NCI-H748 treated with DMSO at 0.1 percent for 48 hours (cell line): ENCODE data around the gene NOL4L.

Source experiments
- DNase-seq: peaks from one replicate; lab custom pipeline; 2025; lab: John Stamatoyannopoulos, UW

Gene NOL4L

DNA sequence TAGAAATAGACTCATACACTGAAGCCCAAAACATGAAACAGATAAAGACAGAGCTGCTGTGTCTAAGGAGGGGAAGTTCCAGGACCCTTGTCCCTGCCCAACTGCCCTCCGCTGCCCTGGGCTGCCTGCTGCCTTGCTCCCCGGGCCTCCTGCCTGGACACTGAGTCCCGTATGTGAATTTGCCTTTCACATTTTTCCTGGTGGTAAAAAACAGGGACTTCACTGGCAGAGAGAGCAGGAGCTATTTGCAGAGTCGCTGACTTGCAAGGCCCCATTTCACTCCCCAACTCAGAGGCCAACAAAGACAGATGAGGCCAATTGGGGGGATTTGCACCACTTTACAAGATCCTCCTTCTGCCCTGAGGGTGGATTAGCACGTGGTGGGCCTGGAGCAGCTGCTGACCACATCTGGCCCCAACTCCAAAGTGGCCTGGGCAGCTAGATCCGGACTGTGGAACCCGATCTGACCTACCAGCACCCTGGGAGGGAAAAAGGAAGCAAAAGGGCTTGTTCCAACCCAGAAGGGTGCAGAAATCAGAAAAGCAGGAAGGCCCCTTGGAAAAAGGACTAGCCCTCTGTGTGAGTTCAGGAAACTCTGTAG lies 61.4 kb downstream of the NOL4L start:
- no peak for DNase-seq

DNA sequence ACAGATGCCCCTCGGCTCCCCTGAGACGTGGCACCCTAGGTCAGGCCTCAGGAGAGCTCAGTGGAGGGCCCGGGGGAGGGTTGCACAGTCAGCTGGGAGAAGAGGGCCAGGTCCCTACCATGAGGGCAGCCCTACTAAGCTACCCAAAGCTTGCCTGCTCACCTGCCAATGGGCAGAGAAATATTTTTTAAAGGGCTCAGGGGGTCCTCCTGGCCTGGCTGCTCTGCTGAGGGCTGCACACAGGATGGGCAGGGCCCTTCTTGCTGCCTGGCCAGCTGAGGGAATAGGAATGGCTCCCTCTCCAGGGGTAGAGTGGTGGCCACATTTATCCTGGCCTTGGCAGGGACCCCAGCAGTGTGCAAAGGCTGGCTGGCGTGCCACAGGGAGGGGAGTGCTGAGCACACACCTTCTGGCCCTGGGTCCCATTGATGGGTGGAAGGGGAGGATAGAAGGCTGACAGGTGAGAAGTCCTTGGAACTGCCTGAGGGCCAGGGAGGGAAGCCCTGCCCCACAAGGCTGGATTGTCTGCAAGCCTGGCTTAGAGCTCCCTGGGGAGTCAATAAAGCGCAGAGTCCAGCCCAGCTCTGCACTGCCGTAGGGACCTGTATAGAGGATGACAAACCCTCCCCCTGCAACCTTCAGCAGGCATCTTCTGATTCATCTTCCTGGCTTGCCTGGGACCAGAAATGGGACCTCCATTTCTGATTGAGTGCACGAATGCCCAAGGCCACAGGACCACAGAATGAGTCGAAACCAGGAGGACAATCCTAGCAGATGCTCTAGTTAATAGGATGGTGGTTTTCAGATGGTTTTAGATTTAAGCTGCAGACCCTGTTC lies 62.1 kb downstream of the NOL4L start:
- no peak for DNase-seq

DNA sequence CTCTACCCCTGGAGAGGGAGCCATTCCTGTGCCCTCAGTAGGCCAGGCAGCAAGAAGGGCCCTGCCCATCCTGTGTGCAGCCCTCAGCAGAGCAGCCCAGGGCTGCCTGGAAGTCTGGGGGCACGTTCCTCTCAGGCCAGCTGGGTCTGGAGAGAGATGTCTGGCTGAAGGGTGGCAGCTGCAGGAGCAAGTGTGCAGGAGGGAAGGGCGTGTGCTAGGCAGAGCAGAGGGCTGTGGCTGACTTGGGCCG lies 62.7 kb downstream of the NOL4L start:
- DNase-seq, result no peak

DNA sequence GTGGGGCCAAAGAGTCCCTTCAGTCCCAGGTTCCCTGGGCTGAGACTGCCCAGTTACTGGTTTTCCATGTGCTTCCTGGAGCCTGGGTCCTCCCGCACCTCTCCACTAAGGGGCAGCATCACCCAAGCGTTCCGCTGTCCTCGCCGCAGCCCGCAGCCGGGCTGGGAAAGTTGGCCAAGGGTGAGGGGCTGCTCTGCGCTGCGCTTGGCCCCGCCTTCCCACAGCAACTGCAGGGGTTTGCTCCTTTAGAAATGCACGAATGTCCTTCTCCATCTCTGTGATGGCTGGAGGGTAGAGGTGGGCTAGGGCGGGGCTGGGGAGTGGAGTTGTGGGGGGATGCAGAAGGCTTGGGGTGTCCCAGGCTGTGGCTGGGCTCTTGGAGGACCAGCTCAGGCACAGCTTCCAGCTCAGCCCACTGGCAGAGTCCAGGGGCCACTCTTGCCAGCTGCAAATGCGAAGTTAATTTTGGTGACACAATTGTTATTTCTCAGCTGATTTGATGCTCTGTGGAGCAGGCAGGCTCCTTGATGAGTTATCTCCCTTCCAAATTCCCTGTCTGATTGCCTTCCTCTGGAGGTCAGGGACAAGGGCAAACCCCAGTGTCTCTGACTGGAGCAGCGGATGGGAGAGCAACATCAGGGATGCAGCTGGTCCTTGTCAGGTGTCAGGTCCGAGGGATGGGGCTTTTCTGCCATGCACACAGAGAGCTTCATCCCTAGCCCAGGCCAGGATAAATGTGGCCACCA lies 63.2 kb downstream of the NOL4L start:
- peak; percentile 15 for DNase-seq

DNA sequence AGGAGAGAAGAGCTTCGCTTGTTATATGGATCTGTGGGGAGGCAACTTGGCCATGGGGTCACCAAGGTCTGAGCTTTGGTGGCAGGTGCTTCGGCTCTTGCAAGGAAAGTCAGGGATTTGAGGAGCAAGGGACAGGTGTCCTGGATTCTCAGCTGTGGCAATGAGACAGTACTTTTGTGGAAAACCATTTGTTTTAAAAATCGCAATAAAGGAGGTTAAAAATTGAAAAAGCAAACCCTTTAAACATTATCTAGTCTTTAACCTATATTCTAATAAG lies 64.3 kb downstream of the NOL4L start:
- DNase-seq, result no peak

DNA sequence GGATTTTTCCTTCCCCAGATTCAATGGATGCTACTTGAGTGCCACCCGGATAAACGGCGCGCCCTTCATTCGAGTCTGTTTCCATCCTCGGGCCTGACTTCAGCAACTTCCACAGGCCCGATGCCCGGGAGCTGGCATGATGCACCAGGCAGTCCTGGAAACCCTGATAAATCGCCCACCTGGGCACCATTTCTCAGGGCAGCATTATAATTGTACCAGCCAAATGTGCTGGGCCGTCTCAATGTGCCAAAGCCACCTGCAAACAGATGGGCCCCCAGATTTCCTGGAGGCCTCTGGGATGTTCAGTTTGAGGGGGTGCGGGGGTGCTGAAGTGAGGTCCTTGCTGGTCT lies 65.8 kb downstream of the NOL4L start:
- DNase-seq, result no peak

DNA sequence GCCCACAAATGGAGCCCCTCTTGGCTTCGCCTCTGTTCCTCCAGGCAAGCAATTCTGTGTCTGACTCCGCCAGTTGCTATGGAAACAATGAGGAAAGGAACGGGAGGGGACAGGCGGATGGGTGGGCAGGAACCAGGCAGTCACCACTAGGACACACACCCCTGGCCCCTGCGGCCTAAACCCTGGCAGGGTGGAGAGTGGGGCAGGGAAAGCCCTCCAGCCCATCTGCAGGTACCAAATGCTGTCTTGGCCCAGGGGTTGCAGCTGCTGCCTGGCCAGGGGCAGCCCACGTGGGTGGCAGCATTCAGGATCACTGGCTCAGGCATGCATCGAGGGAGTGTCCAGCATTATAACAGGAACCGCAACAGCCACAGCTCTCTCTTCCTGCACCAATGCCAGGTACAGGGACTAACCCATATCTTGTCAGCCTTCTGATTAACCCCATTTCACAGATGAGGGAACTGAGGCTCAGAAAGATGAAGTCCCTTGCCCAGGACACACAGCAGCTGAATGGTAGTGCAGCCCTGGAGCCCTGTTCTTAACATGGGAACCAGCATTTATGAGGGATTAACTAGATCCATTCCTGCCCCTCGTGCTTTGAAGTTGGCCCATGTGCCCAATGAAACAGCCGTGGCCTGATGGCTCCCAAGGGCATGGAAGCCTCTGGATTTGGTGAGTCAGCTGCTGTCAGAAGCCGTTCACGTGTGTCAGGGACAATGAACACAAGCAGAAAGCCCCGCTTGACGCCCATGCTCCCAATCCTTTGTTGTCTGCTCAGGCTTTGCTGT lies 66.3 kb downstream of the NOL4L start:
- no peak for DNase-seq

DNA sequence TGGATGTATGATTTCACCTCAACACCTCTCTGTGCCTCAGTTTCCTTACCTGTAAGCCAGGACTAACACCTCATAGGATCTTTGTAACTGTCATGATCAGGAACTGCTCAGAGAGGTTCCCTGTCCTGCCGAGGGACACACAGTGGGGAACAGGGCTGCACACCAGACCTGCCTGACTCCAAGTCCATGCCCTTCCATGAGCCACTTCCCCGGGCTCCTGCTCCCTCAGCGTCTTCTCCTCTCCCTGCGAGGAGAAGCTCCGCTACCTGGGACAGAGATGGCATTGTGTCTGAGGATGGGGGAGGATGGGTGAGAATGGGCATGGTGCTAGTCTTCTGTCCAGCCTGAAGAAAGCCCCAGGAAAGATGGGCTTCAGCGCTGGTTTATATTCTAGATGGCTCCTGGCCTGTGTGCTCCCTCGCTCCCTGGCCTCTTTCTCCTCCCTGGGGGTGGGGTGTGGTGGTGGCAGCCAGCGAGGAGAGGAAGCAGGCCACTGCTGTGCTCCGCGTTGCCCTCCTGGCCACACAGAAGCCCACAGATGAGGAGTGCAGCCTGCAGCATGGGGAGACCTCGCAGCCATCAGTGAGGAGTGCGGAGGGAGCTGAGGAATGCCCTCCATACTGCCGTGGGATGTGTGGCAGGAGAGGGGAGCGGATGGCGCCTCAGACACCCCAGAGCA lies 67.1 kb downstream of the NOL4L start:
- no peak for DNase-seq

DNA sequence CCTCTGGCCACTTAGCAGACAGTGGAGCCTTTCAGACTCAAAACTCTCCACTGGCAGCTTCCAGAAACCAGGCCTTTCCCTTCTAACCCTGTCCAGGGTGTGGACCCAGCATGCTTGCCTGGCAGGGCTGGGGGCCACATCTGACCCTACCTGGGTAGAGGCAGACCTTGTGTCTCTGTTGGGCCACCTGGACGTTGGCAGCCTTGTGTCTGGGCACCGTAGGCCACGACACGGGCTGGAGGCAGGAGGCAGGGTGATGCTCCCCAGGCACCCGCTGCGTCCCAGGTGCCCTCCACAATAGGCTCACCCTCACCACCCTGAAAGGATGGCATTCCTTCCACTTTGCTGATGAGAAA lies 67.6 kb downstream of the NOL4L start:
- DNase-seq, result no peak

DNA sequence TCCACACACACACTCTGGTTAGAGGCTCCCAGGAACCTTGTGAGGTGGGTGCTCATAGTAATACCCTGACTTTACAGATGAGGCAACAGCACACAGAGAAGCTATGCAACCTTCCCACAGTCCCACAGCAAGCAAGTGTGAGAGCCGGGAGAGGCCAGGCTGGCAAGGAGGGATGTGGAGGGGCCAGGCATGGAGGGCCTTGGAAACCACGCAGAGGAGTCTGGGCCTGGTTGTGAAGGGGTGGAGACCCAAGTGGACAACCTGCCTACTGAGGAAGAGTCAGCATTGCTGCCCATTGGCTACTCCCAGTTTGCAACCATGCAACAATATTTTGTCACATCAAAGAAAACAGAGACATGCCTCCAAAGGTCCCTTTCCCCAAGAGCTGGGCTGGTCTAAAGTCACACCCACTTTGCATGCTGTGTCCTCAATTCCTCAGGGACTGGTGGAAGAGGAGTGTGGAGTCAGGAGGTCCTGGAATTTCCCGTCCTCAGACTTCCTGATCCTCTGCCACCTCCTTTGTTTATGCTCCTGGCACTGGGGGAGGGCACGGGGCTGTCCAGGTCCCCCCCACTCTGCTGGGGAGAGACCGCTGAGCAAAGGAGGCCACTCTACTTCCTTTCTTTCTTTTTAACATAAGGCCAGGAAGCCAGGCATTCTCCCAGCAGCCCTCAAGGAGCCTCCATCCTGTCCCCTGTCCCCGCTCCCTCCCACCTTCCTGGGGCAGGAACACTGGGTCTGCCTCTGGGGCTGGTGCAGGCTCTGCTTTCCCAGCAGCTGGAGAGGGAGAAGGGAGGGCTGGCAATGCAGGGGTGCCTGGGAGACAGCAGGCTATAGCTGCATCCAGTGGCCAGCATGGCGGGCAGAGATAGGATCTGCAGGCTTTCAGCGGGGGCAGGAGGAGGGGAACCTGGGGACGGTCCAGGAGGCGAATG lies 68.3 kb downstream of the NOL4L start:
- DNase-seq, result no peak

DNA sequence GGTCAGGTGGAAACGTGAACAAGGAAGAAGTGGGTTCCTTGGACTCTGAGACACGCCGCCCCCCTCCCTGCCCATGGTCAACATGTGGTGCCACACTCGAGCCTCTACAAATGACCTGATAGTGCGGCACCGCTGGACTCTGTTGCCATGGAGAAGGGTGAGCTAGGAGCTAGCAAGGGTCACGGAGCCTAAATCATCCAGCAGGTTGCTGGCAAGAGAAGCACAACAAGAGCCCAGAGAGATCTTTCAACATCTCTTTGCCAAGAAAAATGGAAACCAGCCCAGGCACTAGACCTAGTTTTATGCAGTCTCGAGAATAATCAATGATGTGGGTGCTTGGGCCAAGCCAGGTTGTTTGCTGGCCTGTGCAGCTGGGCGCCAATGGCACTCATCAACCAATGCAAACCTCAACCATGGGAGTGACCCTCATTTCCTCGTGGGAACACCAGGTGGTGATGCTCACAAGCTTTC lies 69.5 kb downstream of the NOL4L start:
- DNase-seq, result no peak

DNA sequence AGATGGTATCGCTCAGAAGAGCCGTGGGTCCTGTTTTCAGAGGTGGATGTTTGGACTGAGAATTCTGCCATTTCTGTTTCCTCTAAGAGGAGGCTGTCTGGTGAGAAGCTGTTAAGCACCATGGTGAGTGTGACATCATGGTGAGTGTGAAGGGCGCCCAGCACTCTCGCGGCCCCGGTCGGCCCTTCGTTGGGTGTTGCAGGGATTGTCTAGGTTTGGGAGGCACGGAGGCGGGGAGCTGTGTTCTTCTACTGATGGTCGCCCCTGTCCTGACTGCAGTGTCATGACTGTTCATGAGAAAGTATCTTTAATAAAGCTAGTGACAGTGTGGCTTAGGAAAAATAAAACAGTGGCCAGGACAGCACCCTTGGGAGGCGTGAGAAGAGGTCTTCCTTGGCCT lies 70.4 kb downstream of the NOL4L start:
- DNase-seq, result no peak

DNA sequence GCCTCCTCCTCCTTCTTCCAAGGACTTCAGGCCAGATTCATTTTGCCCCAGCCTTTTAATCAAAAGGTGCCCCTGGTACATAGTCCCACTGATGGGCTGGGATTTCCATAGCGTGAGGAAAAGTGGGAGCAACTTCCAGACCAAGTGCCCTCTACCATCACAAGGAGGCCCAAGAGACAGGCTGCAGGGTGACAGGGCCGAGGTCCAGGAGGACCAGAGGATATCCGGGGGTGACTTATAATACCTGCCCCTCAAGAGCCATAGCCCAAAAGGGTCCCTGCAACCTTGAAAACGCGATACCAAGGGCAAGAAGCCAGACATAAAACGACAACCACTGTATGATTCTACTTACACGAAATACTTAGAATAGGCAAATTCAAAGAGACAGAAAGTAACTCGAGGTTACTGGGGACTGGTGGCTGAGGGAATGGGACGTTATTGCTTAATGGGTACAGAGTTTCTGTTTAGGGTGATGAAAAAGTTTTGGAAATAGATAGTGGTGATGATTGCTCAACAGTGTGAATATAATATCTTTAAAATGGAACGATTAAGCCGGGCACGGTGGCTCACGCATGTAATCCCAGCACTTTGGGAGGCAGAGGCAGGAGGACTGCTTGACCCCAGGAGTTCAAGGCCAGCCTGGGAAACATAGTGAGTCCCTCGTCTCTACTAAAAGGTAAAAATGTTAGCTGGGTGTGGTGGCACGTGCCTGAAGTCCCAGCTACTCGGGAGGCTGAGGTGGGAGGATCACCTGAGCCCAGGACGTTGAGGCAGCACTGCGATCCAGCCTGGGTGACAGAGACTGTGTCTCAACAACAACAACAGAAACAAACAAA lies 71.9 kb downstream of the NOL4L start:
- no peak for DNase-seq

DNA sequence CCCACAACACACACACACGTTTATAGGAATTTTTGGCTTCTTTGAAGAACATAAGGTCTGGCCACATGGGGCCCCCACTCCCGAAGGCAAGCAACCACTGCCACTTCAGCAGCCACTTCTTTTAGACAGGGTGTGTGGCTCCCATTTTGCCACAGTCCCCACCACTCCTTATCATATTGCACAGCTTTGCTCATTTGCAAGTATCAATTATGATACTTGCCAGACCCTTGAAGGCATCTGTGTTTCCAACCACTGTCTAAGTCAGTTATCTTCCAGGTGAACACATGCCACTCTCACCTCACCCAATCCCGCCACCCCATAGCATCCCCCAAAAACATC lies 73.1 kb downstream of the NOL4L start:
- DNase-seq, result no peak

DNA sequence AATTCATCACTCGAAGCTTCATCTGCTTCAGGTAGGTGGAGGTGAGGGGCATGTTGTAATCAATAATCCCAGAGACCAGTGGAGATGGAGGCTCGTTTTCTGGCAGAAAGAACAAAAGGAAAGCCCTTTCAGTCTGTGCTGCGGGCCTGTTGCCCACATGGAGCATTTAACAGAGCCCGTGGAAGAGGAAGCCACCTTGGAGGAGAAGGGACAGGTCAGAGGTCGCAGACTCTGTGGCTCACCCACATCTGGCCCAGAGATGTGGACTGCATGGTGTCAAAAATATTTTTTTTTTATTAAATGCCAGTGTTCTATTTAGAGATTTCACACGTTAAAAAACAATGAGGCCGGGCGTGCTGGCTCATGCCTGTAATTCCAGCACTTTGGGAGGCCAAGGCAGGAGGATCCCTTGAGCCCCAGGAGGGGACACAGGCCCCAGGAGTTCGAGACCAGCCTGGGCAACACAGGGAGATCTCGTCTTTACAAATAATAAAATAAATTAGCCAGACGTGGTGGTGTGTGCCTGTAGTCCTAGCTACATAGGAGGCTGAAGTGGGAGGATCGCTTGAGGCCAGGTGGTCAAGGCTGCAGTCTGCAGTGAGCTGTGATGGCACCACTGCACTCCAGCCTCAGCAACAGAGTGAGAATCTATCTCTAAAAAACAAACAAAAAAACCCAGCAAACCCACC lies 73.6 kb downstream of the NOL4L start:
- no peak for DNase-seq

DNA sequence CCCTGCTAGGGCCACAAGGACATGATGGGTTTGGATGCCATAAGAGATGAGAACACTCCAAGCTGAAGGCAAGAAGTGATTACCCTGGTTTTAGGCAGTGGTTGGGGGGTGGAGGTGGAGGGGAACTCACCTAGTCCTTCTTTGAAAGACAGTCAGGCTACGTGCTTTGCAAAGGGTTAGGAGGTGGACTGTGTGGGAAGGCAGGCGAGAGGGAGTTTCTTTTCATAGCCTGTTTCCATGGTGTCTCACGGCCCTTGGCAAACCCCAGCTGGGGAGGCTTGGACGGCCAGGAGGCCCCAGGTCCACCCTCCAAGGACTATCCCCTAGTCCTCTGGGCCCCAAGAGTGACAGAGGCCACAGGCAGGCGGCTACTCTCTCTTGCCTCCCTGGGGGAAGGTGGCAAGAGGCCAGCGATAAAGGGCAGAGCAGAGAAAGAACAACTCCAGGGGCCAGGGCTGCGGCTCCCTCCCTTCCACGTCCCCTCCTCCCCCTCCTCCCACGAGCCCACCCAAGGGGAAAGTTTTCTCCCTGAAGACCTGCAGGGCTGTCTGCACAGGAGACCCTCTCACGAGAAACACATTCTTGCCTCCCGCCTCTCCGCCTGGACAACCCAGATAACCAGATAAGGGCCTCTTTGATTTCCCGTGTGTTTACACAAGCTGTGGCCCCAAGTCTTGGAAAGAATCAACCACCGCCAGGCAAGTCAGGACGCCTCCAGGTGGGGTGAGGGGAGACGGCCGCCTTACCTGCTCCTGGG lies 74.4 kb downstream of the NOL4L start:
- DNase-seq, result no peak

DNA sequence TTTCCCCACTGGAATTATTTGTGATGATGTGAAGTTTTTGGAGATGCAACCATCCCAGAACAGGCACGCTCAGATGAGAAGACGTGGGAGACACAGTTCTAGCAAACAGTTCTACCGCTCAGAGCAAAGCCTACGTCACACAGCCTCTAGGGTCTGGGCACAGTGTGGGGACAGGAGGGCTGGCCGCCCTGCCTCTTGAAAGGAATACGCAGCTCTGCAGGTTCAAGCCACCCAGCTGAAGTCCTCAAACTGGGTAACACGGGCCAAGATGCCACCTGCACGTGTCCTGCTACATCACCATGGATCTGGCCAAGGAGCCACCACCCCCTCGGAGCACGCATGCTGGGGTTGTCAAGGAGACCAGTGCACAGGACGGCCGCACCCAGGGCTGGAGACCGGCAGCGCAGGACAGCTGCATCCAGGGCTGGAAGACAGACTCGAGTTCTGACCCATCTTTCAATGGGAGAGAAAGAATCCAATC lies 75.0 kb downstream of the NOL4L start:
- DNase-seq, result no peak

DNA sequence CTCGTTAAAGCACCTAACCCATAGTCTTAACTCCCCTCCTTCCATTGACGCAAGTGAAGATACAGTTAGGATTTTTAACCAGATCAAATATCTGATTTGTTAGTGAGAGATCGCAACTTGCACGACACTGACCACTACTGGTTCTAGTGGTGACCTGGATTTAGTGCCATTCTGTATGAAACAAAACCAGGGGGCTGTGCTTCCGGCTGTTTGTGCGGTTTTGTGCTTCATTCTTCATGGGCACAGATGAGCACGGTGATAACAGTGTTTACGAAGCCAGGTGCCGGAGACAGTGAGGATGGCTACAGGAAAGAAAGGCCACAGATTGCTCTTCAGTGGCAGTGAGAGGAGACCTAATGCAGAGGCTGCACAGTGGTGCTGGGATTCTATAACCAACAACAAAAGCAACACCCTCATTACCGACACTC lies 75.5 kb downstream of the NOL4L start:
- DNase-seq, result no peak

DNA sequence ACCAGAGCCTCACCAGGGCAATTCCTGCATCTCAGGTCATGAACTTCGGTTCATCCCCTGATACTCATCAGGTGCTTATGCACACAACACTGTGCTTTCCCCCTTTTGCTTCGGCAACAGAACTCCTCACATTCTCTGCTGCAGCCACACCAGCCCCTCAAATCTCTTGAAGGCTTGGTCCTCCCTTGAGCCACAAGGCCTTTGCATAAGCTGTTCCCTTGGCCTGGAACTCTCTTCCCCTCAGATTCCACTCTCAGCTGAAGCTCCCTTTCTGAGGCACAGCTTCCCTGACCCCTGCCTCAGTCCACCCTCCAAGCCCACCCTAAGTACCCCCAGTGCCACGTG lies 76.4 kb downstream of the NOL4L start:
- no peak for DNase-seq
